HepG2 (cell line): ENCODE results near the gene TANC2. TPM values are rescaled to one million over a fixed set of nuclear protein-coding genes. Genes with fewer than 3 reads are reported as not detected.

Experiments used
- ATAC-seq: fragments of 200-7000 bp; cut with Tn5 transposase; 3 replicates; pipeline ENCODE4 v1.9.1; 2020; ENCODE audit warnings: mild to moderate bottlenecking, moderate library complexity
- BruUV-seq: library from RNA; stranded (reverse); fragments of 400-500 nt; replicated peaks from 2 replicates; lab custom pipeline; 2021; lab: Mats Ljungman, UMichigan
- CTCF ChIA-PET: fragments of 300-600 bp; formaldehyde crosslinking; extraction: SDS; loops from one replicate; lab custom pipeline; 2021; ENCODE audit warnings: low total read pairs, inconsistent platforms, low intra/inter-chr PET ratio; lab: Yijun Ruan, JAX
- POLR2A ChIA-PET: fragments of 350-600 bp; sonication (Branson Sonifier 250); formaldehyde crosslinking; loops from one replicate; lab custom pipeline; 2020; ENCODE audit warnings: antibody characterized with exemption, inconsistent platforms; lab: Yijun Ruan, JAX
- DNase-seq: peaks from one replicate; pipeline ENCODE4 v3.0.0-alpha.2; 2015; ENCODE audit warnings: low spot score
- FAIRE-seq: peaks from 3 replicates; lab custom pipeline; 2011; peaks lifted over from hg19 to GRCh38; lab: Jason Lieb, UNC
- H2AFZ ChIP-seq: one replicate; pipeline ENCODE4 v1.6.1; 2011; ENCODE audit warnings: low read length, inconsistent platforms
- H3K27ac ChIP-seq: fragments of 300-600 bp; 3 replicates; pipeline ENCODE4 v1.8.0; 2011; ENCODE audit warnings: mixed run types, mild to moderate bottlenecking, mixed read lengths, low read length, inconsistent platforms; ENCODE audit not compliant: insufficient read depth; ENCODE audit errors: extremely low read length
- H3K27me3 ChIP-seq, 2 experiments: fragments of 200-600 bp in 1 of 2; 2 replicates in 1 of 2; 3 replicates in 1 of 2; pipeline versions ENCODE4 v1.6.0 to v1.8.0; 2011; ENCODE audit warnings: low read length in 2 of 2, mild to moderate bottlenecking in 2 of 2, moderate library complexity in 2 of 2, inconsistent platforms in 1 of 2; ENCODE audit not compliant: insufficient read depth in 2 of 2, control insufficient read depth in 1 of 2
- H3K36me3 ChIP-seq, 2 experiments: fragments of 200-600 bp in 1 of 2; replicated peaks in 1 of 2; 2 replicates in 1 of 2; 3 replicates in 1 of 2; pipeline versions ENCODE4 v1.5.1 to v1.8.0; 2011; ENCODE audit warnings: low read length in 2 of 2, inconsistent platforms in 1 of 2; ENCODE audit not compliant: insufficient read depth in 2 of 2, control insufficient read depth in 1 of 2
- H3K4me1 ChIP-seq: 2 replicates; pipeline ENCODE4 v1.5.1; 2012; ENCODE audit warnings: low read length, inconsistent platforms; ENCODE audit not compliant: insufficient read depth
- H3K4me2 ChIP-seq: 2 replicates; pipeline ENCODE4 v1.6.0; 2011; ENCODE audit warnings: low read depth, low read length, inconsistent platforms
- H3K4me3 ChIP-seq, 3 experiments: fragments of 200-600 bp in 1 of 3; sonication (generic), shearing (Covaris generic) in 1 of 3; replicated peaks in 1 of 3; 2 replicates each; pipeline ENCODE4 v1.5.1; 2011 to 2016; ENCODE audit warnings: low read length in 3 of 3, inconsistent platforms in 2 of 3, low read depth in 2 of 3, mild to moderate bottlenecking in 2 of 3, control low read depth in 1 of 3, mixed read lengths in 1 of 3; ENCODE audit not compliant: insufficient read depth in 1 of 3
- H3K79me2 ChIP-seq: one replicate; pipeline ENCODE4 v1.6.1; 2011; ENCODE audit warnings: low read length, inconsistent platforms; ENCODE audit not compliant: insufficient read depth
- H3K9ac ChIP-seq: 2 replicates; pipeline ENCODE4 v1.6.0; 2011; ENCODE audit warnings: mild to moderate bottlenecking, low read depth, low read length, inconsistent platforms; ENCODE audit not compliant: insufficient read depth
- H3K9me3 ChIP-seq: 2 replicates; pipeline ENCODE4 v1.5.1; 2012; ENCODE audit warnings: mild to moderate bottlenecking, low read length
- H4K20me1 ChIP-seq: 2 replicates; pipeline ENCODE4 v1.6.0; 2011; ENCODE audit warnings: inconsistent platforms, mild to moderate bottlenecking, low read length, moderate library complexity; ENCODE audit not compliant: insufficient read depth
- ARID3A ChIP-seq: IDR thresholded peaks from 2 replicates; pipeline ENCODE4 v1.6.1; 2012; ENCODE audit warnings: low read depth, low read length, improper control_type of control experiment
- ATF7 ChIP-seq, 2 experiments: fragments of 450-650 bp in 1 of 2; sonication (generic) in 1 of 2; formaldehyde crosslinking in 1 of 2; IDR thresholded peaks; 2 replicates each; pipeline versions ENCODE4 v1.4.0 to v1.6.1; 2016 to 2020; ENCODE audit warnings: antibody characterized with exemption in 1 of 2, mild to moderate bottlenecking in 1 of 2, missing genetic modification reagents in 1 of 2
- CTCF ChIP-seq: sonication (generic); formaldehyde crosslinking; IDR thresholded peaks from 2 replicates; pipeline ENCODE4 v1.5.0; 2020; ENCODE audit warnings: mild to moderate bottlenecking, missing genetic modification reagents, moderate library complexity
- ELF3 ChIP-seq: IDR thresholded peaks from 2 replicates; pipeline ENCODE4 v1.6.1; 2016; ENCODE audit warnings: missing genetic modification reagents, missing compliant biosample characterization
- EZH2 ChIP-seq: conservative IDR thresholded peaks from 2 replicates; pipeline ENCODE4 v1.6.1; 2012; ENCODE audit warnings: mild to moderate bottlenecking, low read depth, low read length, moderate library complexity
- FOXK2 ChIP-seq: fragments of 450-650 bp; IDR thresholded peaks from 2 replicates; pipeline ENCODE4 v1.6.1; 2016
- MIER2 ChIP-seq: IDR thresholded peaks from 2 replicates; pipeline ENCODE4 v1.6.1; 2016; ENCODE audit warnings: missing biosample characterization, missing genetic modification reagents
- MXD4 ChIP-seq: IDR thresholded peaks from 2 replicates; pipeline ENCODE4 v1.6.1; 2016; ENCODE audit warnings: mild to moderate bottlenecking, missing biosample characterization, missing genetic modification reagents
- NR2F6 ChIP-seq, 2 experiments: IDR thresholded peaks; 2 replicates each; pipeline ENCODE4 v1.6.1; 2016; ENCODE audit warnings: antibody characterized with exemption in 1 of 2, mild to moderate bottlenecking in 1 of 2
- RAD21 ChIP-seq: fragments of 450-650 bp; formaldehyde crosslinking; IDR thresholded peaks from 2 replicates; pipeline ENCODE4 v1.5.0; 2020; ENCODE audit warnings: mild to moderate bottlenecking
- SAP130 ChIP-seq: IDR thresholded peaks from 2 replicates; pipeline ENCODE4 v1.6.1; 2016; ENCODE audit warnings: low read depth
- SMAD3 ChIP-seq: sonication (generic); formaldehyde crosslinking; IDR thresholded peaks from 2 replicates; pipeline ENCODE4 v1.4.0; 2020; ENCODE audit warnings: missing genetic modification reagents
- ZKSCAN8 ChIP-seq: IDR thresholded peaks from 2 replicates; pipeline ENCODE4 v1.6.1; 2016; ENCODE audit warnings: borderline replicate concordance, missing genetic modification reagents, missing compliant biosample characterization
- ZNF496 ChIP-seq: sonication (generic); formaldehyde crosslinking; IDR thresholded peaks from 2 replicates; pipeline ENCODE4 v1.8.1; 2023; ENCODE audit warnings: mild to moderate bottlenecking, moderate library complexity, missing genetic modification reagents; ENCODE audit not compliant: insufficient replicate concordance
- ZNF777 ChIP-seq: sonication (generic); formaldehyde crosslinking; IDR thresholded peaks from 2 replicates; pipeline ENCODE4 v1.4.0; 2020; ENCODE audit warnings: missing genetic modification reagents
- ZNF800 ChIP-seq: sonication (generic); formaldehyde crosslinking; IDR thresholded peaks from 2 replicates; pipeline ENCODE4 v1.4.0; 2020; ENCODE audit warnings: missing genetic modification reagents
- WGBS: methylation state at CpG from one replicate; pipeline ENCODE4 v1.1.6; 2017; ENCODE audit warnings: low lambda C conversion rate; 5-methylcytosine and 5-hydroxymethylcytosine counted together
- in situ Hi-C: cut with HindIII; loops from 2 replicates; pipeline ENCODE4 v1.10.0; 2017; ENCODE audit warnings: low pct_unique_long_range_greater_than_20kb; ENCODE audit not compliant: extremely low pct_ligation_motif_present
- intact Hi-C: fragments of 100-400 bp; cut with micrococcal nuclease; formaldehyde crosslinking; loops from one replicate; pipeline ENCODE4 v1.10.0; 2022; ENCODE audit not compliant: unreplicated experiment
- polyA plus RNA-seq, 8 experiments: library from polyadenylated mRNA; depleted of rRNA in 3 of 8; stranded (reverse) in 7 of 8; unstranded in 1 of 8; fragments of >200 nt; fragmentation: Illumina TruSeq in 4 of 8; extraction: Trizol in 4 of 8; gene quantifications; 2 replicates each; pipeline versions ENCODE4 v1.2.1 to v1.2.3, GENCODE V29; 2011 to 2016; ENCODE audit warnings: low read depth in 4 of 8, missing spikeins in 1 of 8, mixed read lengths in 1 of 8; ENCODE audit not compliant: insufficient read depth in 1 of 8
- total RNA-seq, 5 experiments: library from RNA; depleted of rRNA; stranded (reverse); fragments of >200 nt; fragmentation: Illumina TruSeq; extraction: Trizol; gene quantifications; 2 replicates each; pipeline ENCODE4 v1.2.3, GENCODE V29; 2016; ENCODE audit warnings: low read depth in 1 of 5

The TANC2 gene
- total and polyA plus RNA-seq, 2 of the 13 experiments (the other 11 are each of a cell fraction or from before 2014, with no cell fraction given) = 0.08 to 0.20 TPM

- H3K4me1 ChIP-seq = peaks cover 13% of the 10 kb centered on the region
- H3K27me3 ChIP-seq = peaks cover 7 to 28% of the 10 kb centered on the region in 2 experiments
- FAIRE-seq (peak; percentile 83), ATAC-seq (peak; percentile 95), DNase-seq (peak; percentile 83)
- CTCF ChIA-PET = interaction anchor here (1.1 to 3.8 kb wide), 3 partner anchors 214 to 297 kb away, joined by 3 to 78 read pairs (median 17); no protein-coding TSS in a partner anchor
- H4K20me1 ChIP-seq = no peaks in the 10 kb centered on the region
- no peaks in the 10 kb centered on the region for H3K36me3 ChIP-seq
- WGBS = 2% methylated on average over 3 of the region's 3 CpGs
- H3K4me3 ChIP-seq = no peak overlapping the region
- no peaks in the 10 kb centered on the region for H3K79me2 ChIP-seq
- no peak overlapping the region for H3K27ac ChIP-seq
- POLR2A ChIA-PET = no interaction called here
- no peak overlapping the region for H3K4me2 ChIP-seq
- H2AFZ ChIP-seq = no peak overlapping the region
- in situ Hi-C loops (loop anchor here (5.0 kb wide), 1 partner anchor 266 kb away; no protein-coding TSS in a partner anchor), intact Hi-C loops (loop anchor here (1.0 kb wide), 2 partner anchors 265 to 296 kb away; no protein-coding TSS in a partner anchor)
- no TSS peak for BruUV-seq
- no peak overlapping the region for H3K9ac ChIP-seq
- no peaks in the 10 kb centered on the region for H3K9me3 ChIP-seq
- TF ChIP-seq SMAD3 (CRISPR knock-in tag) (no peak), ZKSCAN8 (0 out of 2 replicates have a peak, but pooled peaks have one; percentile 26), ATF7 (IDR thresholded peaks at IDR 0.05) (no peak), ATF7 (CRISPR knock-in tag; IDR thresholded peaks at IDR 0.05) (no peak), ZNF496 (CRISPR knock-in tag) (no peak), NR2F6 (IDR thresholded peaks at IDR 0.05) (no peak), NR2F6 (CRISPR knock-in tag; IDR thresholded peaks at IDR 0.05) (0 out of 2 replicates have a peak, but pooled peaks have one; percentile 12), ZNF800 (peak; percentile 76; the same call in 1 of the 2 replicates), MIER2 (CRISPR knock-in tag) (0 out of 2 replicates have a peak, but pooled peaks have one; percentile 24), ELF3 (CRISPR knock-in tag) (peak; percentile 66), SAP130 (CRISPR knock-in tag) (peak; percentile 40; the same call in 1 of the 2 replicates), ZNF777 (CRISPR knock-in tag) (peak; percentile 48; the same call in 1 of the 2 replicates), FOXK2 (no peak), CTCF (CRISPR knock-in tag) (peak; percentile 82), ARID3A (0 out of 2 replicates have a peak, but pooled peaks have one; percentile 27), EZH2 (no peak), RAD21 (CRISPR knock-in tag) (peak; percentile 68; the same call in 1 of the 2 replicates), MXD4 (CRISPR knock-in tag) (no peak)
Observed at GRCh38 chr17:62968445-62968923, 2.4 kb downstream of the TANC2 start.
